ENCODE results near the gene CDX2.
A peak's percentile ranks its signal among the peaks of the same experiment; 100 is the strongest.

Gene CDX2

GRCh38 chr13:27923794-27924528, 45.2 kb downstream of the CDX2 start:
- Histone ChIP-seq H3K9me3 (replicated peaks in 1 of 11) (peaks cover 50 to 76% (median 62%) of the 10 kb centered on the region in 11 experiments), H3K27me3 (peaks cover 100% of the 10 kb centered on the region in 11 experiments), H3K9ac (no peak overlapping the region), H3K27ac (no peak overlapping the region), H3K4me2 (no peak overlapping the region), H4K20me1 (peaks cover 0 to 77% (median 64%) of the 10 kb centered on the region in 11 experiments; a peak in 19 of 22 replicates), H3K4me1 (peaks cover 14 to 32% (median 20%) of the 10 kb centered on the region in 10 experiments; a peak in 18 of 20 replicates), H3K36me3 (no peaks in the 10 kb centered on the region; a peak in 1 of 22 replicates), H3K4me3 (peak overlapping the region in 5 of 10 experiments; percentile 1 to 38 (median 9); a peak in 3 of 20 replicates)
- TF ChIP-seq Cebpa-rat (IDR thresholded peaks at IDR 0.05): no peak

- H3K4me1 ChIP-seq: peaks cover 14 to 32% (median 20%) of the 10 kb centered on the region in 10 experiments; a peak in 18 of 20 replicates
- no peak overlapping the region for H3K27ac ChIP-seq
- TF ChIP-seq Cebpa-rat (IDR thresholded peaks at IDR 0.05): no peak
- H3K9me3 ChIP-seq (replicated peaks in 1 of 11): peaks cover 44 to 76% (median 53%) of the 10 kb centered on the region in 11 experiments
- 0 out of 20 replicates have a peak overlapping the region, but pooled peaks of 1 of the 10 experiments have one; percentile 28 for H3K4me3 ChIP-seq
- H3K9ac ChIP-seq: no peak overlapping the region
- H3K36me3 ChIP-seq: no peaks in the 10 kb centered on the region; a peak in 1 of 22 replicates
- no peak overlapping the region for H3K4me2 ChIP-seq
- peaks cover 0 to 82% (median 69%) of the 10 kb centered on the region in 11 experiments; a peak in 19 of 22 replicates for H4K20me1 ChIP-seq
- H3K27me3 ChIP-seq: peaks cover 100% of the 10 kb centered on the region in 11 experiments
These were observed 46.1 kb downstream of the CDX2 start for GRCh38 chr13:27922883-27923612.

GRCh38 chr13:27921961-27922882, 46.9 kb downstream of the CDX2 start:
- peaks cover 0 to 88% (median 72%) of the 10 kb centered on the region in 11 experiments; a peak in 19 of 22 replicates for H4K20me1 ChIP-seq
- peaks cover 14 to 32% (median 20%) of the 10 kb centered on the region in 10 experiments; a peak in 18 of 20 replicates for H3K4me1 ChIP-seq
- H3K4me2 ChIP-seq: peak overlapping the region; percentile 84 to 98 (median 92); a peak in 18 of 22 replicates
- H3K27me3 ChIP-seq: peaks cover 100% of the 10 kb centered on the region in 11 experiments
- H3K9me3 ChIP-seq (replicated peaks in 1 of 11): peaks cover 39 to 74% (median 51%) of the 10 kb centered on the region in 11 experiments
- no peak for TF ChIP-seq Cebpa-rat (IDR thresholded peaks at IDR 0.05)
- no peaks in the 10 kb centered on the region; a peak in 1 of 22 replicates for H3K36me3 ChIP-seq
- no peak overlapping the region for H3K27ac ChIP-seq
- no peak overlapping the region for H3K9ac ChIP-seq
- H3K4me3 ChIP-seq: peak overlapping the region in 5 of 10 experiments; percentile 58 to 69 (median 61); a peak in 5 of 20 replicates

- no peaks in the 10 kb centered on the region; a peak in 1 of 22 replicates for H3K36me3 ChIP-seq
- H3K4me2 ChIP-seq: peak overlapping the region; percentile 84 to 98 (median 92)
- H3K27me3 ChIP-seq: peaks cover 100% of the 10 kb centered on the region in 11 experiments
- H4K20me1 ChIP-seq: peaks cover 0 to 84% (median 68%) of the 10 kb centered on the region in 11 experiments; a peak in 19 of 22 replicates
- no peak overlapping the region for H3K27ac ChIP-seq
- H3K9ac ChIP-seq: peak overlapping the region in 8 of 11 experiments; percentile 15 to 61 (median 52); a peak in 13 of 22 replicates
- H3K4me1 ChIP-seq: peaks cover 14 to 32% (median 20%) of the 10 kb centered on the region in 10 experiments; a peak in 18 of 20 replicates
- no peak for TF ChIP-seq Cebpa-rat (IDR thresholded peaks at IDR 0.05)
- peak overlapping the region; percentile 53 to 69 (median 59) for H3K4me3 ChIP-seq
- peaks cover 33 to 69% (median 44%) of the 10 kb centered on the region in 11 experiments for H3K9me3 ChIP-seq (replicated peaks in 1 of 11)
These were observed 47.6 kb downstream of the CDX2 start for GRCh38 chr13:27921421-27921960.

GRCh38 chr13:27920677-27921420, 48.3 kb downstream of the CDX2 start:
- H3K27ac ChIP-seq: no peak overlapping the region
- peak overlapping the region; percentile 84 to 98 (median 92) for H3K4me2 ChIP-seq
- peak overlapping the region; percentile 53 to 69 (median 59) for H3K4me3 ChIP-seq
- H3K27me3 ChIP-seq: peaks cover 100% of the 10 kb centered on the region in 11 experiments
- no peak for TF ChIP-seq Cebpa-rat (IDR thresholded peaks at IDR 0.05)
- peak overlapping the region in 8 of 11 experiments; percentile 15 to 61 (median 52); a peak in 13 of 22 replicates for H3K9ac ChIP-seq
- H4K20me1 ChIP-seq: peaks cover 0 to 81% (median 70%) of the 10 kb centered on the region in 11 experiments; a peak in 19 of 22 replicates
- peaks cover 14 to 32% (median 20%) of the 10 kb centered on the region in 10 experiments; a peak in 18 of 20 replicates for H3K4me1 ChIP-seq
- H3K9me3 ChIP-seq (replicated peaks in 1 of 11): peaks cover 29 to 62% (median 38%) of the 10 kb centered on the region in 11 experiments
- no peaks in the 10 kb centered on the region; a peak in 1 of 22 replicates for H3K36me3 ChIP-seq

GRCh38 chr13:27919934-27920676, 49.0 kb downstream of the CDX2 start, which contains the start of gene PDX1:
Gene PDX1, plus strand, starts transcription at chr13:27920000. Its CDS starts 139 bp downstream, at chr13:27920139.
- peaks cover 14 to 32% (median 20%) of the 10 kb centered on the region in 10 experiments; a peak in 18 of 20 replicates for H3K4me1 ChIP-seq
- peak within 1 kb of the TSS; percentile 84 to 98 (median 92) for H3K4me2 ChIP-seq
- H3K27me3 ChIP-seq: peaks cover 100% of the 10 kb centered on the region in 11 experiments
- peaks cover 0 to 84% (median 70%) of the 10 kb centered on the region in 11 experiments; a peak in 19 of 22 replicates for H4K20me1 ChIP-seq
- no peak for TF ChIP-seq Cebpa-rat (IDR thresholded peaks at IDR 0.05)
- no peaks in the 10 kb centered on the region; a peak in 1 of 22 replicates for H3K36me3 ChIP-seq
- peak within 1 kb of the TSS in 4 of 11 experiments; percentile 23 to 61 (median 54); a peak in 6 of 22 replicates for H3K9ac ChIP-seq
- no peak within 1 kb of the TSS for H3K27ac ChIP-seq
- H3K9me3 ChIP-seq (replicated peaks in 1 of 11): peaks cover 22 to 55% (median 32%) of the 10 kb centered on the region in 11 experiments
- H3K4me3 ChIP-seq: peak within 1 kb of the TSS; percentile 53 to 69 (median 59)

All from BLaER1 treated with 17β-estradiol and CSF1 and Interleukin-3, amounts not matched to agents 10 nM and 100 nM (cell line).